HG03342 (cell line): ENCODE measurements around the gene IFI44L.

Source experiments
- ATAC-seq: cut with Tn5 transposase; IDR thresholded peaks from one replicate; pipeline ENCODE4 v1.9.1; 2021; ENCODE audit warnings: mild to moderate bottlenecking, moderate library complexity; ENCODE audit not compliant: unreplicated experiment

IFI44L gene

GRCh38 chr1:78640462-78640861 lies 20.2 kb downstream of the IFI44L start:
- peak; percentile 63 for ATAC-seq

- ATAC-seq, result no peak
Observed at GRCh38 chr1:78641558-78641957, 21.3 kb downstream of the IFI44L start.

DNA sequence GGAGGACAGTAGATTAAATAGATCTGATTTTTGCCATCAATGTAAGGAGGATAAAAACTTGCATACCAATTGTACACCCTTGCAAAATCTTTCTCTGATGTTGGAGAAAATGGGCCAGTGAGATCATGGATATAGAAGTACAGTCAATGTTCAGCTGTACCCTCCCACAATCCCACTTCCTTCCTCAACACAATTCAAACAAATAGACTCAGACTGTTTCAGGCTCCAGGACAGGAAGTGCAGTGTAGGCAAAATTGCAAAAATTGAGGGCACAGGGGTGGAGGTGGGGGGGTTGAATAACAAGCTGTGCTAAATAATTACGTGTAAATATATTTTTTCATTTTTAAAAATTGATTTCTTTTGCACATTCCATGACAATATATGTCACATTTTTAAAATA lies 25.5 kb downstream of the IFI44L start:
- no peak for ATAC-seq

DNA sequence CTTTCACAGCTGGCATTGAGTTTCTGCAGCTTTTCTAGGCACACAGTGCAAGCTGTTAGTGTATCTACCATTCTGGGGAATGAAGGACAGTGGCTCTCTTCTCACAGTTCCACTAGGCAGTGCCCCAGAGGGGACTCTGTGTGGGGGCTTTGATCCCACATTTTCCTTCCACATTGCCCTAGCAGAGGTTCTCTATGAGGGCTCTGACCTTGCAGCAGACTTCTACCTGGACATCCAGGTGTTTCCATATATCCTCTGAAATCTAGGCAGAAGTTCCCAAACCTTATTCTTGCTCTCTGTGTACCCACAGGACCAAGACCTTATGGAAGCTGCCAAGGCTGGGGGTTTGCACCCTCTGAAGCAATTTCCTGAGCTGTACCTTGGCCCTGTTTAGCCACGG lies 27.0 kb downstream of the IFI44L start:
- no peak for ATAC-seq

GRCh38 chr1:78649628-78650027 lies 29.4 kb downstream of the IFI44L start, which contains the start of gene IFI44:
Gene IFI44 (plus strand): TSS chr1:78649831. CDS start chr1:78650196, 365 bp downstream.
- peak; percentile 86 for ATAC-seq

- no peak for ATAC-seq
Observed at GRCh38 chr1:78650114-78650660, 29.9 kb downstream of the IFI44L start.

DNA sequence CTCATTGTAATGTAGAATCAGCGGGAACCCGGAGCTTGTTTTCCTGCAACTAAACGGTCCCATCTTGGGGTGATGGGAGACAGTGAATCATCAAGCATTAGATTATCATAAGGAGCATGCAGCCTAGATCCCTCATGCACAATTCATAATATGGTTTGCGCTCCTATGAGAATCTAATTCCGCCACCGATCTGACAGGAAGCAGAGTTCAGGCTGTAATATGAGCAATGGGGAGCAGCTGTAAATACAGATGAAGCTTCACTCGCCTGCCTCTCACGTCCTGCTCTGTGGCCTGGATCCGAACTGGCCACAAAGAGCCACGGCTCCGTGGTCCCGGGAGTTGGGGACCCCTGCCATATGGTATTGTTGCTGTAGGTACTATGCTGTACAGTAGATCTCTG lies 31.0 kb downstream of the IFI44L start:
- ATAC-seq, result no peak

DNA sequence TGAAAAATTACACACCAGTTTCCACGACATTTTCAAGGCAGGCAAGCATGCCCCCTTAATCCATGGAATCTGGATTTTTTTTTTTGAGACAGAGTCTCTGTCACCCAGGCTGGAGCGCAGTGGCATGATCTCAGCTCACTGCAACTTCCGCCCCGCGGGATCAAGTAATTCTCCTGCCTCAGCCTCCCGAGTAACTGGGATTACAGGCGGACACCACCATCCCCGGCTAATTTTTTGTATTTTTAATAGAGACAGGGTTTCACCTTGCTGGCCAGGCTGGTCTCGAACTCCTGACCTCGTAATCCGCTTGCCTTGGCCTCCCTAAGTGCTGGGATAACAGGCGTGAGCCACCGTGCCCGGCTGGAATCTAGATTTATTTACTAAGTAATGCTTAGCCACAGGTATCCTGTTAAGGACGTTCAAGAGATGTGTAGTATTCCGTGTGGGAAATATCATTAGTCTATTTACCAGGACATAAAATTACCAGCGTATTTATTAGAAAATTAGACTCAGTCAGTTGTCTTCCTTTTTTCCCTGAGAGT lies 31.8 kb downstream of the IFI44L start:
- ATAC-seq, result no peak

- no peak for ATAC-seq
Observed at GRCh38 chr1:78658901-78659300, 38.7 kb downstream of the IFI44L start.

GRCh38 chr1:78663923-78664322 lies 43.7 kb downstream of the IFI44L start:
- no peak for ATAC-seq

- no peak for ATAC-seq
Observed at GRCh38 chr1:78664763-78665162, 44.5 kb downstream of the IFI44L start.

GRCh38 chr1:78665809-78666208 lies 45.6 kb downstream of the IFI44L start:
- no peak for ATAC-seq

DNA sequence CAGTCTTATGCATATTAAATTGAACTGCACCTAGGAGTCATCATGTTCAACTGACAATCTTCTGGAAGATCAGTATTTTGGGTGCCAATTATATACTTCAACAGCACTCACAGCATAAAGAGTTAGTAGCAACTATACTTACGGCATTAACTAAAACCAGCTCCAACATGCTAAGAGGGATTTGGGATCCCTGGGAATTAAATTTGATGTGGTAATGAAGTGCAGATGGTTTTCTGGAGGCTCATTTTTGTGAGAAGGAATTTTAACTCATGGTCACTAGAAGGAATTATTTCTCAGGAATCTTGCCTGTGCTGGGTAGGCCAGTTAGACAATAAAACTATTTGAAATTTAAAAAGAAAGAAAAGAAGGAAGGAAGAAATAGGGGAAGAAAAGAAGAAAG lies 47.7 kb downstream of the IFI44L start:
- no peak for ATAC-seq

DNA sequence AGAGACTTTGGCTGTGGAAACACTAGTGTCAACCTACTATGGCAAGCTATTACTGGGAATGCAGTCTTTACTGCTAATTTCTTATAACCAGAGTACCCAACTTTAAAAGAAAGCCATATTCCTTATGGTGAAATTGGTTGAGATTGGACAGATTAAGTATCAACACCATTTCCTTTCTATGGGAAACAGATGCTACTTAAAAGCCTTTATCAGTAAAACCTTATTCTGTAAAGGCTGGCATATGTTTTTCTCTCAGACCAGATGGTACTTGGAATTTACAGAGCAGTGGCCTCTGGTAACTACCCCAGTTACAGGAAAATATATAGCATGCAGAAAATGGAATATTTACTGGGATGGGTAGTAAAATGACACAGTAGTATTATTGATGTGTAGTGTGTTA lies 48.2 kb downstream of the IFI44L start:
- no peak for ATAC-seq

DNA sequence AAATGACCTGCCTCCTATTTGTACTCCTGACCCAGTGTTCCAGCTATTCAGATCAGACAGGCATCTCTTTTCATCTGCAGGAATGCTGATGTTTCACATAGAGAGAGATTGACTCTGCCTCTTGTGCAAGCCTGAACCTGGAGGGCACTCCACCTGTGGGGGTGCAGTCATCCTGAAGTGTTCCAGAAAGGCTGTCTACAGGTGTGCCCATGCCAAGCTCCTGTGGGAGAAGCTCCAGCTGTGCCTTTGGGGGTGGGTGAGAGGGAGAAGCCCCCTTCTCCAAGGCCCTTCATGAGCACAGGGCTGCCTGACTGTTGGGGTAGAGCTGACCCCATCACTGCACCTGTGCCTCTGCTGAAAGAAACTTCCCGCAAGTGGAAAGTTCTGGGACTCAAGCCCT lies 52.2 kb downstream of the IFI44L start:
- ATAC-seq, result no peak

- no peak for ATAC-seq
Observed at GRCh38 chr1:78673120-78673519, 52.9 kb downstream of the IFI44L start.

- ATAC-seq, result no peak
Observed at GRCh38 chr1:78676347-78676982, 56.2 kb downstream of the IFI44L start.

GRCh38 chr1:78676993-78677392 lies 56.7 kb downstream of the IFI44L start:
- no peak for ATAC-seq

GRCh38 chr1:78677788-78678187 lies 57.5 kb downstream of the IFI44L start:
- ATAC-seq, result no peak

DNA sequence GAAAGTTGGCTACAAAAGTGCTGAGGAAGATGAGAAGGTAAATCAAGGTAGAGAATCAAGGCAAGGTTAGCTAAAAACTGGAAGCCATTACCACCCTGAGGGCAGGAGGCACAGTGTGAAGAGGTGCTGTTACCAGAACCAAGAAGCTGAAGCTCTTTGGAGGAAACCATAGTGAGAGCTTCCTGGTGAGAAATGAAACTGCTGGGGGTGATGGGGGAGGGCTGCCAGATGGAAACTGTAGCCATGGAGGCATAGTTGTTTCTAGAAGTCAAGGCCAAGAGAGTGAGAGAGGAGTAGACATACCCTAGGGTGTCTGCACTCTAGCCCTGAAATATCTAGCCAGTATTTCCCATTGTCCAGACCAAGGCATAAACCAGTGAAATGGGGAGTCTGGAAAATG lies 58.1 kb downstream of the IFI44L start:
- ATAC-seq, result peak; percentile 88

DNA sequence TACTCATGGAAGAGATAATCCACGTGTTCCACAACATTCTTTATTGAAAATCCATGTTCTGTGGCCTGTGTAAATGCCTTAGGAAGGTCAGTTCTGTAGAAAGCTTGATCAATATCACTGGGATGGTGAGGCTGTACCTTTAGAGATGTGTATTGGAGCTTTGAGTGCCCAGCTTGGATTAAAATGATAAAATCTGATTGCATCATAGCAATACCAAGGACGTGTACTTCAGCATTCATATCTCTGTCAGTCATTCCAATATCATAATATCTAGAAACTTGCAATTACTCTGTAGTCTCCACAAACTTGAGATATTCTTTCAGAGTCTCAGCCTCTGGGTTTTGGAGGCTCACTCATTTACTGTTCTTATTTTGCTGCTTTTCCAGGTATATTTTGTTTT lies 61.0 kb downstream of the IFI44L start:
- ATAC-seq, result no peak

DNA sequence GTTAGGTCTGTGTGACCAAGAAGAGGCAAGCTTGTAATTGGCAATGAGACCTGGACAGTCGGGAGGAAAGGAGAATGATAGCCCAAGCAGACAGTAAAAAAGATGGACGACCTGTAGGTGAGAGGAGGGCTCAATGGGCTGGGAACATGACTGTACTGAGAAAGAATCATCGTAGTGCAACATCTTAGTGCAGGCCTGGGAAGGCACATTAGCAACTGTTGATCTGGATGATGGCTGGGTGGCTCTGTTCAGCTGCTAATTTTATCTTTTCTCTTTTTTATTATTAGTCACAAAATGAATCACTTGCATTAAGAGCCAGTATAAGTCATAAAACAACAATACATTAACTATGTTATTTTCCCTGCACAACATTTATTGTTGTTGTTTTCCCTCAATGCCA lies 62.2 kb downstream of the IFI44L start:
- no peak for ATAC-seq

DNA sequence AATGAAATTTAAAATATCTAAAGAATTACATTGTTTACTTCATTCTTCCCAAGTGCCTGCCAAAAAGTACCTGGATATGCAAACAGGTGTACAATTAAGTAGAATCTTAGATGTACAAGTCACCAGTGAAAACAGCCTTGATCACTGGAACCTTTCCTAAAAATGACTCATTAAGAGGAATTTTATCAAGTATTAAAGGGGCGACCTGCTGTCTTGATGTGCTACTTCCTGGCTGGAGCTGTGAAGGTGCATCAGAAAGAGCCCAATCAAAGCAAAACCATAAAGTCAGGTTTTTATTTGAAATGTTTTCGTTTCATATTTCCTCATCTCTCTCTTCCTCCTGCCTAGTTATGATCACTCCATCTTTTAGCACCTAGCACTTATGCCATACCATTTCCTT lies 62.8 kb downstream of the IFI44L start:
- ATAC-seq, result no peak
